Fibroblast of peridontal ligament (primary cell): ENCODE results near the gene OLFML2A.
"Not testable (repeated sequence)": the region's sequence is repeated elsewhere in the genome, so short reads cannot be mapped to it uniquely, and the experiment has no call there.

Experiments used
- DNase-seq: peaks from one replicate; pipeline ENCODE4 v3.0.0-alpha.2; 2010; ENCODE audit errors: extremely low read depth

Gene OLFML2A

GRCh38 chr9:124828489-124829333 is 51.8 kb downstream of the OLFML2A start:
- no peak for DNase-seq

DNA sequence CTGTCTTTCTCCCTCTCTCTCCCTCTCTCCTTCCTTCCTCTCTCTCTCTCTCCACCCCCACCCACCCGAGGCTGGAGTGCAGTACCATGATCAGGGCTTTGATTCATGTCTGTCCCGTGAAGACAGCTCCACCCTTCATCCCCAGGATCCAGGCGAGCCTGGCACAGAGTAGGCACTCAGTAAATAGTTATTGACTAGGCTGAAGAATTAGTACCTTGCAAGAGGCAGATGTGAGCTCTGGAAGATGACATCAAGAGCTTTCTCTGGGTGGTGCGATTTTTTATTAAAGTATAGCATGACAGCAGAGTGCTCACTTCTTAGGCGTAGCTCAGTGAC is 52.4 kb downstream of the OLFML2A start:
- no peak for DNase-seq

DNA sequence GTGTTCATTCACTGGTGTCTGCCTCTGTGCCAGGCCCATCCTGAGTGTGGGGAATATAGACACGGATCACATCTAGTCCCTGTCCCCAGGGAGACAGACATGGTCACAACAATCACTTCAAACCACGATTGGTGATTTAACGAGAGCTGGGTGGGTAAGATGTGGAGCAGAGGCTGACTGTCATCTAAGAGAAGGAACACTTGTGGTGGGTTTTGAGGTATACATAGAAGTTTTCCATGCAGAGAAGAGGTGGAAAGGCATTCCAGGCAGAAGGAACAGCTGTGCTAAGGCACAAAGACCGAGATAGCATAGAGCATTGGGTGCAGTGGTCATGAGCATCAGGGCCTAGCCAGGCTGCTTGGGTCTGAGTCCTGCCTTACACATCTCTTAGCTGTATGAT is 53.7 kb downstream of the OLFML2A start:
- DNase-seq: no peak

- DNase-seq: no peak
These were observed 54.9 kb downstream of the OLFML2A start for GRCh38 chr9:124831642-124832364.

DNA sequence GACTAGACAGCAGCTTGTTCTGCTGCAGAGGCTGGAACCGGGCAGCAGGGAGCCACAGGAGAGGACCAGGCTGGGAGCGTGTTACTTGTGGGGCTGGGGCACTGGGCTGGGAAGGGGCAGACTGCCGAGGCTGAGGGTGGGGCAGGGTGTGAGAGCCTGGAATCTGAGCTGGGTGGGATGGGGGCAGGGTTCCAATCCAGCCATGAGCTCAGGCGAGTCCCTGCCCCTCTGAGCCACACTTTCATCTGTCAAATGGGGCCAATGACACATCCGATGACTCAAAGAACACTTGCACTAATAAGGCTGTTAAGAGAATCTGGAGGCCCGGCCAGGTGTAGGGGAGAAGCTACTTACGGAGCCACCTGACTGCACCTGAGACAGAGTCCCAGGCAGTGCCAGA is 57.7 kb downstream of the OLFML2A start:
- no peak for DNase-seq

DNA sequence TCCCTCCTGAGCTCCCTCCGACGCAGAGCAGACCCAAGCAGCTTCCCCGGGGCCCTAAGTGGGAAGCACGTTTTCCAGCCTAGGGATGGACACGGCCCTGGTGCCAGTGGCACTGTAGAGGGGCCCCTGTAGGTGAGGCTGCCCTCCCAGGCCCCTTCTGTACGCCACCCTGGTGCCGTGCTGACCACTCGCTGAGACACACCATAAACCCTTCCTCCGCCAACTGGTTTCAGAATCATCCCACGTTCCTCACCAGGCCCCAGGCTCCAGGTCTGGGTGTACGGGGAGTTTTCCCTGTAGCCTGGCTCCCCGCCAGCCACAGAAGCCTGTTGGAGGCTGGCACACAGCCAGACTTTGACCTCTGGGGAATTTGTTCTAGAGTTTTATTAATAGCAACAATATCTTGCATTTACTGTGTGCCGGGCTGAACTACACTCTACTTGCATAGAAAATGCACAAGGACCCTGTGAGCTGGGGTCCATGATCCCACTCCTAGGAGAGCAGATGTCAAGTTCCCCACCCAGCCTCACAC is 58.2 kb downstream of the OLFML2A start:
- peak; percentile 57 for DNase-seq

DNA sequence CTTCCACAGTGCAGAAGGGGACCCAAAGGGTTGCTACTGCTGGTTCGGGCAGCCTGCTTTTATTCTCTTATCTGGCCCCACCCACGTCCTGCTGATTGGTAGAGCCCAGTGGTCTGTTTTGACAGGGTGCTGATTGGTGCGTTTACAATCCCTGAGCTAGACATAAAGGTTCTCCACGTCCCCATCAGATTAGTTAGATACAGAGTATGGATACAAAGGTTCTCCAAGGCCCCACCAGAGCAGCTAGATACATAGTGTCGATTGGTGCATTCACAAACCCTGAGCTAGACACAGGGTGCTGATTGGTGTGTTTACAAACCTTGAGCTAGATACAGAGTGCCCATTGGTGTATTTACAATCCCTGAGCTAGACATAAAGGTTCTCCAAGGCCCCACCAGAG is 61.2 kb downstream of the OLFML2A start:
- not testable (repeated sequence) for DNase-seq

DNA sequence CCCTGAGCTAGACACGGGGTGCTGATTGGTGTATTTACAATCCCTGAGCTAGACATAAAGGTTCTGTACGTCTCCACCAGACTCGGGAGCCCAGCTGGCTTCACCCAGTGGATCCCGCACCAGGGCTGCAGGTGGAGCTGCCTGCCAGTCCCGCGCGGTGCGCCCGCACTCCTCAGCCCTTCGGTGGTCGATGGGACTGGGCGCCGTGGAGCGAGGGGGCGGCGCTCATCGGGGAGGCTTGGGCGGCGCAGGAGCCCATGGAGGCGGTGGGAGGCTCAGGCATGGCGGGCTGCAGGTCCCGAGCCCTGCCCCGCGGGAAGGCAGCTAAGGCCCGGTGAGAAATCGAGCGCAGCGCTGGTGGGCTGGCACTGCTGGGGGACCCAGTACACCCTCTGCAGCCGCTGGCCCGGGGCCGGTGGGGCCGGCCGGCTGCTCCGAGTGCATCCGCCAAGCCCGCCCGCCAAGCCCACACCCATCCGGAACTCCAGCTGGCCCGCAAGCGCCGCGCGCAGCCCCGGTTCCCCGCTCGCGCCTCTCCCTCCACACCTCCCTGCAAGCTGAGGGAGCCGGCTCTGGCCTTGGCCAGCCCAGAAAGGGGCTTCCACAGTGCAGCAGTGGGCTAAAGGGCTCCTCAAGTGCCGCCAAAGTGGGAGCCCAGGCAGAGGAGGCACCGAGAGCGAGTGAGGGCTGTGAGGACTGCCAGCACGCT is 61.8 kb downstream of the OLFML2A start:
- DNase-seq: not testable (repeated sequence)

- peak; percentile 23 for DNase-seq
These were observed 62.8 kb downstream of the OLFML2A start for GRCh38 chr9:124839612-124840299.

DNA sequence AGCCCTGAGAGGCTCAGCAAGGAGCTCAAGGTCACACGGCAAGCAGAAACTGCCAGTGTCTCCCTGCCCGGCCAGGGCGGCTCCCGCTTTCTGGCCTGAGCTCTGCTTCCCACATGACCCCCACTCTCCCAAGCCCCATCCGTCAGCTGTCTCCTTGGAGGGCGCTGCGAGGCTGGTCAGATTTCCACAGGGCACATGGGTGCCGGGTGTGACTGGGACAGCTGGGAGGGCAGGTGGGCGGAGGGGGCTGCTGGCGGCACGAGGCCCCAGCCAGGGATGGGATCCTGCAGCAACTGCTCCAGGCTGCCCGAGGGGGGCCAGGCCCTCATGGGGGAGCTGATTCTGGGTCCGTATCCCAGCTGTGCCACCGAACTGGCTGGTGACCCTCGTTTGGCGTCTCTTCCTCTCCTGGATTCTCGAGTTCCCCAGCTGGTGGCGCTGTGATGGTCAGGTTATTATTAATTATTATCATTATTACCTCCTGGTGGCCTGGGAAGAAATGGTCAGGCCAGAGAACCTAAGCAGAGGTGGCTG is 63.4 kb downstream of the OLFML2A start:
- DNase-seq: no peak

- DNase-seq: no peak
These were observed 64.3 kb downstream of the OLFML2A start for GRCh38 chr9:124841075-124841821.

GRCh38 chr9:124843456-124844034 is 66.6 kb downstream of the OLFML2A start:
- no peak for DNase-seq

DNA sequence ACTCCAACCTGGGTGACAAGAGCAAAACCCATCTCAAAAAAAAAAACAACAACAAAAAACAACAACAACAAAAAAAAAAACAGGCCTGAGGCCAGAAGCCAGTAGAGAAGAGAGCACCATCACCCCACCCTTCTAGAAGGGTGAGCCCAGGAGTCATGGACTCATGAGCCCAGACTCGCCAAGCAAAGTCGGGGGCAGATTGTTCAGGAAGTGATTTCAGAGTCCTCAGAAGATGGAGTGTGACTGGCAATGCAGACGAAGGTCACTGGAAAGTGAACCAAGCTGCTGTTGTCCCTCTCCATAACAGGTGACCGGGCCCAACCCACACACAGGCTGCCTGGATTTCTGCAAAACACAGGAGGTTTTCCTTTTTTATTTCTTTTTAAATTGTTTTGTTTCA is 67.4 kb downstream of the OLFML2A start:
- DNase-seq: no peak

DNA sequence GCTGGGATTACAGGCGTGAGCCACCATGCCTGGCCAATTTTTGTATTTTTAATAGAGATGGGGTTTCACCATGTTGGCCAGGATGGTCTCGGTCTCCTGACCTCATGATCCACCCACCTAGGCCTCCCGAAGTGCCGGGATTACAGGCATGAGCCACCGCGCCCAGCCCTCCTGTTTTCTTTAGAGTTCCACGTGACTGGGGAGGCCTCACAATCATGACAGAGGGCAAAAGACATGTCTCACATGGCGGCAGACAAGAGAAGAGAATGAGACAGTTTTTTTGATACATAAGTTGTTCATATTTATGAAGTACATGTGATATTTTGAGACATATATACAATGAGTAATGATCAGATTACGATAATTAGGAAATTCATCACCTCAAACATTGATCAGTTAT is 69.5 kb downstream of the OLFML2A start:
- not testable (repeated sequence) for DNase-seq

GRCh38 chr9:124846969-124847368 is 70.0 kb downstream of the OLFML2A start:
- no peak for DNase-seq

GRCh38 chr9:124849801-124850200 is 72.9 kb downstream of the OLFML2A start:
- DNase-seq: peak; percentile 82

DNA sequence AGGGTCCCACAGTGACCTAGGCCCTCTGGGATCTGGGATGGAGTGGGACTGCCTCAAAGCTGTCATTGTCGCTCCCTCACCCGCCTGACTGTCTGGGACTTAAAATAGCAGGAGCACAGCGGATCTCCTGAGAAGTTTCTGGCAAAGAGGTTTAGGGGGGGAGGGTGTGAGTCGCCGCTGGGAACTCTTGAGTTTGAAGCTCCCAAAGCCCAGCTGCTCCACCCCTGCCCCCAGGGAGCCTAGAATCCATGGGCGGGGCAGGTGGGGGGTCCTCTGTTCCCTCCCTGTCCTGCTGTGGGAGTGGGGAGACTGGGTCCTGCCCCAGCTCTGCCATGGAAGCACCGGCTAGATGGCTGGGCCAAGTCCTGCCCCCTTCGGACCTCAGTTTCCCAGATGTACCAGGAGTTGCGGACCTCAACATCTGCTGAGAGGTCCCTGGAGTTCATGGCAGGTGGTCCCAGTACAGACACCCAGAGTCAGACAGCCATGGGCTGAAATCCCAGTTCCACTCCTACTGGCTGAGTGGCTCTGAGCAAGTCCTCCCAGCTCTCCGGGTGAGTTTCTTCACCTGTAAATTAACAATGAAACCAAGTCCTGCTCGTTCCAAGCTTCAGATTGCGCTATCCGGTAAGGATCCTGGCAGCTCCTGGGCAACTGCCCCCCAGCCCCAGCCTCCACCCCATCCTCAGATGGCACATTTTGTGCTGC is 75.3 kb downstream of the OLFML2A start:
- DNase-seq: no peak

GRCh38 chr9:124852829-124853531 is 76.0 kb downstream of the OLFML2A start, which contains the start of gene WDR38:
Gene WDR38 (plus strand): TSS chr9:124853460. CDS start chr9:124853532, 72 bp downstream.
- DNase-seq: peak; percentile 54

DNA sequence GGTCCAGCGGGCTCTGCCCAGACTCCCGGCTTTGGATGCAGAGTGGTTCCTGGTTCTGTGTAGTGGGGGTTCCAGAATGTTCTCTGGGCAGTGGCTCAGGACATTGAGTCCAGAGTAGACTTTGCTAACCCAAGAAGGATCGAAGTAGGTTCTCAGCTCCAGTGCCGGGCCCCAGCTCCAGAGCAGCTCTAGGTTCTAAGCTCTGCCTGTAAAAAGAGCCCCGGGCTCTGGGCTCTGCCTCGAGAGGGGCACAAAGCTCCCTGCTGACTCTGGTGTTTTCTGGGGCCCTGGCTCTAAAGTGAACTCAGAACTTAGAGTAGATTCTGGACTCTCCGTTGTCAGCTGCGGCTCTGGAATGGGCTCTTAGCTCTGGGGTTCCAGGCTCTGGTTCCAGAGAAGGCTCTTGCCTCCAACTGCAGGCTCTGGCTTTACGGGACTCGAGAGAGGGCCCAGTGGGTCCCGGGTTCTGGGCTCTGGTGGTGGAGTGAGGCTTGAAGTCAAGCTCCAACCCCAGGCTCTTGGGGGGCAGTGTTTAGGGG is 76.7 kb downstream of the OLFML2A start:
- no peak for DNase-seq
